T-helper 2 cell treated with Interferon-gamma antibody and Interleukin-4, amounts not matched to agents 100 ng/mL and 5 ng/mL, for 36 hours (primary cell): ENCODE measurements around the gene CYB5D1. TPM values are rescaled to one million over a fixed set of nuclear protein-coding genes. Genes with fewer than 3 reads are reported as not detected.

Experiments used
- intact Hi-C: fragments of 100-400 bp; cut with micrococcal nuclease; formaldehyde crosslinking; loops from one replicate; pipeline ENCODE4 v1.15.1; 2023
- total RNA-seq: library from RNA; stranded (reverse); gene quantifications from 2 replicates; pipeline ENCODE4 v1.2.3, GENCODE V29; 2022

The CYB5D1 gene
- total RNA-seq, 1 donor from 2014 or later, result 7.3 TPM

DNA sequence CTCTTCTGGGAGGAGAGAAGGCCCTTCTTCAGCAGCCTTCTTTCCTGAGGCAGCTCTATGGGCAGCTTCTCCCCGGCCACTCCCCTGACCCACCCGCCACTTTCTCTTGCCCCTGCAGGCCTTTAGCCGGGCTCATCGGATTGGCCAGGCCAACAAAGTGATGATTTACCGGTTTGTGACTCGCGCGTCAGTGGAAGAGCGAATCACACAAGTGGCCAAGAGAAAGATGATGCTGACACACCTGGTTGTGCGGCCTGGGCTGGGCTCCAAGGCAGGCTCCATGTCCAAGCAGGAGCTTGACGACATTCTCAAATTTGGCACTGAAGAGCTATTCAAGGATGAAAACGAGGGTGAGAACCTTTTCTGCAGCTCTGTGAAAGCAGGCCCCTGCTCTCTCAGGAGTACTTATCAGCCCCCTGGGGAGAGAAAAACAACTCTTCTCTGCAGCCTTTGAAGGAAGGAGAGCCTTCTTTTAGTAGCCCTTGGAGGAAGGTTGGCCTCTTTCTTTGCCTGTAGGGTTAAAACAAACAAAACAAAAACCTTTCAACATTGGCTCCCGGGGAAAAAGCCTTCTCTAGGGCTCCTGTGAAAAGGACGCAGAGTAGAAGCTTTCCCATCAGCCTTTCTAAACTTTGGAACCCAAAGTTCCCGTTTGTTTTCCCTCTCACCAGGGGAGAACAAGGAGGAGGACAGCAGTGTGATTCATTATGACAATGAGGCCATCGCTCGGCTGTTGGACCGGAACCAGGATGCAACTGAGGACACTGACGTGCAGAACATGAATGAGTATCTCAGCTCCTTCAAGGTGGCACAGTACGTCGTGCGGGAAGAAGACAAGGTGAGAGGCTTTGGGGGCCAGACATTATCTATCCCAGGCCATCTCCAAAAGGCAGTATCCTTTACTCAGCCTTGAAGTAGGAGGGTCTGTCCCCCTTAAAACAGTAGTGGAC is 45.6 kb downstream of the CYB5D1 start:
- intact Hi-C loops, result no loop called here

DNA sequence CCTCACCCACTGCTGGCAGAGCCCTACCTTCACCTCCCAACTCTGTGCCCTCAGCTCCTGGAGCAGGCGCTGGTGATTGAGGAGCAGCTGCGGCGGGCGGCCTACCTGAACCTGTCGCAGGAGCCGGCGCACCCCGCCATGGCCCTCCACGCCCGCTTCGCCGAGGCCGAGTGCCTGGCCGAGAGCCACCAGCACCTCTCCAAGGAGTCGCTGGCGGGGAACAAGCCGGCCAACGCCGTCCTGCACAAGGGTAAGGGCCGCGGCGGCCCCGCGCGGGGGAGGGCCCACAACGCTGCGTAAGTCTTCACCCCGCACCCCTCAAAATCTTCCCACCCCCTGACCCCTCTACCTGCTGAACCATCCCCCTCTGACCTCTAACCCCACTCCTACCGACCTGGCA is 51.3 kb downstream of the CYB5D1 start:
- intact Hi-C loops, result no loop called here

DNA sequence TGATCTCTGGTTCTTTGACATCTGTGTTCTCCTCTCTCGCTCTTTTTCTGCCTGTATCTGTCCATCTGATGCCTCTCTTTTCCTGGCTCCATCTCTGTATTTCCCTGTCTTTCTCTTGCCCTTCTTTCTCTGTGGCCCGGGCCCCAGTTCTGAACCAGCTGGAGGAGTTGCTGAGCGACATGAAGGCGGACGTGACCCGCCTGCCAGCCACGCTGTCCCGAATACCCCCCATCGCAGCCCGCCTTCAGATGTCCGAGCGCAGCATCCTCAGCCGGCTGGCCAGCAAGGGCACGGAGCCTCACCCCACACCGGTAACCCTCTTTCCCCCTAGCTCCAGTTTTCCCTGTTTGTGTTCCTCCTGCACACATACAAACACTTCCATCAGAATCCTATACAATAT is 52.5 kb downstream of the CYB5D1 start:
- intact Hi-C loops, result loop anchor here (5.0 kb wide), 1 partner anchor 147 kb away; no protein-coding TSS in a partner anchor

DNA sequence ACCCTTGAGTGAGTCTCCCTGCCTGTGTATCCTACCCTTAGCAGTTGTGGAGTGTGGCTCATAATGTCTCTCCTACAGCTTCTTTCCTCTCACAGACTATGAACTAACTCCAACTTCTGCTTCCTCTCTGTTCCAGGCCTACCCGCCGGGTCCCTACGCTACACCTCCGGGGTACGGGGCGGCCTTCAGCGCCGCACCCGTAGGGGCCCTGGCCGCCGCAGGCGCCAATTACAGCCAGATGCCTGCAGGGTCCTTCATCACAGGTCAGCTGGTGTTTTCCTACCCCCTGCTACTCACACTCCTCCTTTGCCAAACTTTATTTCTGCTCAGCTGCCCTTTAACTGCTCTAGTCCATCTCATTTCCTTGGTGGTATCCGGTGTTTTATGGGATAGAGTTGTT is 52.9 kb downstream of the CYB5D1 start:
- intact Hi-C loops, result loop anchor here (5.0 kb wide), 1 partner anchor 147 kb away; no protein-coding TSS in a partner anchor

DNA sequence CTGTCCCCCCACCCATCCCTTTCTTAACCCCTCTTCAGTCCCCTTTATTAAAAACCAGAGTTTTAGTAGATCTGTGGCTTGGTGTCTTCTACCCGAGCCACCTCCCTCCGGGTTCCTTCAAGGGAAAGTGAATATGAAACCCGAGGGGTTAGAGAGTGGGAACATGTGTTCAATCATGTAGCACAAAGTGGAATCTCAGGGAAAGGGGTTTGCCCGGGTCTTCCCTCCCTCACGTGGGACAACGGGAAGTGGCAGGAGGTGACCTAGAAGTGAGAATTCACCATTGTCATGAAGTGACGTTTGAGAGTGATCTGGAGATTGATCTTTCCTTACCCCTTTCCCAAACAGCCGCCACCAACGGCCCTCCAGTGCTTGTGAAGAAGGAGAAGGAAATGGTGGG is 53.3 kb downstream of the CYB5D1 start:
- intact Hi-C loops, result loop anchor here (5.0 kb wide), 1 partner anchor 146 kb away; no protein-coding TSS in a partner anchor

Other genes starting within 250 kb of the CYB5D1 start
- gene FXR2, start 243.1 kb upstream of the CYB5D1 start, total RNA-seq, result 30.3 and 31.7 TPM in 2 replicates
- 17.8 and 18.2 TPM in 2 replicates for gene SAT2, start 230.2 kb upstream of the CYB5D1 start, total RNA-seq
- gene SHBG, start 227.9 kb upstream of the CYB5D1 start, total RNA-seq, result not detected in 2 replicates
- 0.16 and 0.25 TPM in 2 replicates for gene ATP1B2, start 207.1 kb upstream of the CYB5D1 start, total RNA-seq
- 195 and 207 TPM in 2 replicates for gene TP53, start 170.5 kb upstream of the CYB5D1 start, total RNA-seq
- 25.9 and 28.9 TPM in 2 replicates for gene WRAP53, start 169.5 kb upstream of the CYB5D1 start, total RNA-seq
- 0.09 TPM in 1 of 2 replicates, not detected in the other for gene EFNB3, start 152.8 kb upstream of the CYB5D1 start, total RNA-seq
- not detected in 2 replicates for gene DNAH2, start 140.3 kb upstream of the CYB5D1 start, total RNA-seq
- gene KDM6B, start 23.8 kb upstream of the CYB5D1 start, total RNA-seq, result 13.8 and 13.9 TPM in 2 replicates
- gene TMEM88, start 2.9 kb upstream of the CYB5D1 start, total RNA-seq, result 0.57 and 0.82 TPM in 2 replicates
- gene NAA38, start 444 bp upstream of the CYB5D1 start, total RNA-seq, result 74.9 TPM in 2 replicates
- 212 and 213 TPM in 2 replicates for gene CHD3, start 30.8 kb downstream of the CYB5D1 start, total RNA-seq
- 3.6 TPM in 2 replicates for gene RNF227, start 58.3 kb downstream of the CYB5D1 start, total RNA-seq
- gene KCNAB3, start 71.9 kb downstream of the CYB5D1 start, total RNA-seq, result 9.2 and 10.7 TPM in 2 replicates
- 216 and 217 TPM in 2 replicates for gene TRAPPC1, start 73.9 kb downstream of the CYB5D1 start, total RNA-seq
- 54.4 and 58.1 TPM in 2 replicates for gene CNTROB, start 74.2 kb downstream of the CYB5D1 start, total RNA-seq
- 0.05 TPM in 1 of 2 replicates, not detected in the other for gene GUCY2D, start 144.6 kb downstream of the CYB5D1 start, total RNA-seq
- gene ALOX15B, start 181.1 kb downstream of the CYB5D1 start, total RNA-seq, result not detected in 2 replicates
- gene ALOX12B, start 229.7 kb downstream of the CYB5D1 start, total RNA-seq, result not detected in 2 replicates